Fibroblast of the aortic adventitia (primary cell): ENCODE measurements around the gene CLASP1. TPM values are rescaled to one million over a fixed set of nuclear protein-coding genes. Genes with fewer than 3 reads are reported as not detected.
"Not testable (repeated sequence)": the region's sequence is repeated elsewhere in the genome, so short reads cannot be mapped to it uniquely, and the experiment has no call there.

Source experiments
- DNase-seq: peaks from one replicate; pipeline ENCODE4 v3.0.0-alpha.2; 2010; ENCODE audit warnings: low read depth
- H3K4me3 ChIP-seq: 2 replicates; pipeline ENCODE4 v1.5.1; 2011; ENCODE audit warnings: low read depth, mild to moderate bottlenecking, control low read depth, low read length, moderate library complexity
- CTCF ChIP-seq: IDR thresholded peaks from 2 replicates; pipeline ENCODE4 v1.5.1; 2011; ENCODE audit warnings: mild to moderate bottlenecking, low read length, control low read depth, inconsistent platforms; ENCODE audit not compliant: insufficient read depth
- total RNA-seq: library from RNA; depleted of rRNA; stranded (reverse); fragments of >200 nt; gene quantifications from 2 replicates; pipeline ENCODE4 v1.2.3, GENCODE V29; 2012; ENCODE audit warnings: low replicate concordance

Gene CLASP1
- total RNA-seq, 1 donor, result 45.6 TPM

GRCh38 chr2:121345101-121345500 is 304.2 kb downstream of the CLASP1 start:
- TF ChIP-seq CTCF, result no peak
- no peak overlapping the region for H3K4me3 ChIP-seq
- no peak for DNase-seq

GRCh38 chr2:121343828-121344399 is 305.3 kb downstream of the CLASP1 start:
- not testable (repeated sequence) for DNase-seq

GRCh38 chr2:121343191-121343590 is 306.1 kb downstream of the CLASP1 start:
- no peak for TF ChIP-seq CTCF
- no peak for DNase-seq
- no peak overlapping the region for H3K4me3 ChIP-seq

More at GRCh38 chr2:121343828-121344399, 305.3 kb downstream of the CLASP1 start:
- not testable (repeated sequence) for H3K4me3 ChIP-seq

- no peak for TF ChIP-seq CTCF
- DNase-seq, result no peak
- no peak overlapping the region for H3K4me3 ChIP-seq
Measured at GRCh38 chr2:121342751-121343150, 306.5 kb downstream of the CLASP1 start.

- no peak overlapping the region for H3K4me3 ChIP-seq
- TF ChIP-seq CTCF, result no peak
- no peak for DNase-seq
Measured at GRCh38 chr2:121340926-121341325, 308.3 kb downstream of the CLASP1 start.

- TF ChIP-seq CTCF, result no peak
- H3K4me3 ChIP-seq, result no peak overlapping the region
- no peak for DNase-seq
Measured at GRCh38 chr2:121338281-121338680, 311.0 kb downstream of the CLASP1 start.

- no peak for DNase-seq
- TF ChIP-seq CTCF, result no peak
- H3K4me3 ChIP-seq, result no peak overlapping the region
Measured at GRCh38 chr2:121336528-121337294, 312.6 kb downstream of the CLASP1 start.
